MM.1S (cell line): Measurements from ENCODE around the gene FBF1.

Experiments used
- EZH2 ChIP-seq: fragments of 300-600 bp; sonication (generic); optimal IDR thresholded peaks from 2 replicates; pipeline ENCODE3; 2017; ENCODE audit warnings: low read depth, mild to moderate bottlenecking, antibody characterized with exemption, low read length, mixed read lengths
- EZH2phosphoT487 ChIP-seq: fragments of 300-600 bp; sonication (generic); IDR thresholded peaks from 2 replicates; pipeline ENCODE4 v1.6.1; 2018; ENCODE audit warnings: antibody characterized with exemption, low read length
- TF ChIP-seq, protein P1 (sequence below): fragments of 300-600 bp; sonication (generic); IDR thresholded peaks from 2 replicates; pipeline ENCODE4 v1.5.1; 2016; ENCODE audit warnings: antibody characterized with exemption, low read length, mixed read lengths

DNA sequence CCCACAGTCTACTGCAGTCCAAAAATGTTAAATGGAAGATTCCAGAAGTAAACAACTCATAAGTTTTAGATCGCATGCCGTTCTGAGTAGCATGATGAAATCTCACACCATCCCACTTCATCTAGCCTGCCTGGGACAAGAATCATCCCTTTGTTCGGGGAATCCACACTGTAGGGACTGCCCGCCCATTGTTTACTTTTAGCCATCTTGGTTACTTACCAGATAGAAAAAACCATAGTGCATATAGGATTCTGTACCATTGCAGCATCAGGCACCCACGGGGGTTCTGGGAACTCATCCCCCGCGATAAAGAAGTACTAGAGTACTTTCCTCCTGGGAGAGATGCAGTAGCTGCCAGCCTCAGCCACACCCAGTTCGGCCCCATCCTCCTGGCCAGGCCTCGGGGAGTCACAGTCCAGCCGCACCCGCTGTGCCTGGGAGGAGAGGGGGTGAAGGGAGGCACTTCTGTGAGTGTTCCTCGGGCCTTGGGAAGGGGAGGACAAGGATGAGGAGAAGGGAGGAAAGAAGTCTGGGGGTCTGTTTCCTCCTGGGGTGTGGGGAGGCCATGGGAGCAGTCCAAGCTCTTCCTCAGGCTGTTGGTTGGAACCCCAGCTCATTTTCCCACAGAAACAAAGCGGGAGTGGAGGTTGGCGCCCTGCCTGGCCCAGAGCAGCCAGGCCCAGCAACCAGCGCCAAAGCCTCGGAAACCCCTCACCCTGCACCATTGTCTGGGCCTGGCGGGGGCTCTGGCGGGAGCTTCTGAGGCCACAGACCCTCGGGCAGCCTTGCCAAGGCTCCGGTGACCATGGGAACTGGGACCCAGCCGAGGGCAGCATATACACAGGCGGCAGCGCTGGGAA, 71.3 kb downstream of the FBF1 start:
- TF ChIP-seq, protein P1, sequence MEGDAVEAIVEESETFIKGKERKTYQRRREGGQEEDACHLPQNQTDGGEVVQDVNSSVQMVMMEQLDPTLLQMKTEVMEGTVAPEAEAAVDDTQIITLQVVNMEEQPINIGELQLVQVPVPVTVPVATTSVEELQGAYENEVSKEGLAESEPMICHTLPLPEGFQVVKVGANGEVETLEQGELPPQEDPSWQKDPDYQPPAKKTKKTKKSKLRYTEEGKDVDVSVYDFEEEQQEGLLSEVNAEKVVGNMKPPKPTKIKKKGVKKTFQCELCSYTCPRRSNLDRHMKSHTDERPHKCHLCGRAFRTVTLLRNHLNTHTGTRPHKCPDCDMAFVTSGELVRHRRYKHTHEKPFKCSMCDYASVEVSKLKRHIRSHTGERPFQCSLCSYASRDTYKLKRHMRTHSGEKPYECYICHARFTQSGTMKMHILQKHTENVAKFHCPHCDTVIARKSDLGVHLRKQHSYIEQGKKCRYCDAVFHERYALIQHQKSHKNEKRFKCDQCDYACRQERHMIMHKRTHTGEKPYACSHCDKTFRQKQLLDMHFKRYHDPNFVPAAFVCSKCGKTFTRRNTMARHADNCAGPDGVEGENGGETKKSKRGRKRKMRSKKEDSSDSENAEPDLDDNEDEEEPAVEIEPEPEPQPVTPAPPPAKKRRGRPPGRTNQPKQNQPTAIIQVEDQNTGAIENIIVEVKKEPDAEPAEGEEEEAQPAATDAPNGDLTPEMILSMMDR: no peak
- TF ChIP-seq EZH2: no peak
- TF ChIP-seq EZH2phosphoT487: no peak
